Ovary (tissue), 9 donors: Measurements from ENCODE around the gene NMT1. TPM values are rescaled to one million over a fixed set of nuclear protein-coding genes. Genes with fewer than 3 reads are reported as not detected.

ENCODE experiments used
- DNase-seq, 5 donors: peaks; one replicate each; pipeline ENCODE4 v3.0.0-alpha.2; 2019 to 2020
- H3K27ac ChIP-seq, 2 donors: fragments of 200-600 bp; one replicate each; pipeline versions ENCODE4 v1.5.1 to v1.8.0; 2019 to 2022
- H3K27me3 ChIP-seq: fragments of 200-600 bp; one replicate; pipeline ENCODE4 v1.8.0; 2022
- H3K36me3 ChIP-seq: fragments of 200-600 bp; sonication (generic); one replicate; pipeline ENCODE4 v1.5.1; 2019
- H3K4me1 ChIP-seq: one replicate; pipeline ENCODE4 v1.8.1; 2013; ENCODE audit warnings: mild to moderate bottlenecking, moderate library complexity; ENCODE audit not compliant: insufficient read depth
- H3K4me3 ChIP-seq: fragments of 200-600 bp; sonication (generic); one replicate; pipeline ENCODE4 v1.5.1; 2017
- H3K9me3 ChIP-seq, 2 donors: fragments of 200-600 bp in 1 of 2; sonication (generic) in 1 of 2; one replicate each; pipeline versions ENCODE4 v1.5.1 to v1.8.1; 2013 to 2019; ENCODE audit warnings: mild to moderate bottlenecking in 1 of 2, moderate library complexity in 1 of 2
- CTCF ChIP-seq, 3 donors: fragments of 450-650 bp in 2 of 3; fragments of 200-600 bp in 1 of 3; IDR thresholded peaks; one replicate each; pipeline versions ENCODE4 v1.5.1 to v1.8.0; 2016 to 2022; ENCODE audit warnings: antibody characterized with exemption in 3 of 3, mild to moderate bottlenecking in 1 of 3
- EP300 ChIP-seq: sonication (generic); formaldehyde crosslinking; IDR thresholded peaks from one replicate; pipeline ENCODE4 v1.6.1; 2017; ENCODE audit warnings: antibody characterized with exemption
- POLR2A ChIP-seq: fragments of 450-650 bp; IDR thresholded peaks from one replicate; pipeline ENCODE4 v1.6.1; 2017; ENCODE audit warnings: antibody characterized with exemption, mild to moderate bottlenecking, moderate library complexity
- WGBS, 3 donors: extraction: QIAGEN DNeasy Blood & Tissue Kit in 1 of 3; methylation state at CpG; one replicate each; pipeline versions ENCODE4 v1.1.5 to v1.1.7; 2013 to 2017; 5-methylcytosine and 5-hydroxymethylcytosine counted together
- intact Hi-C, 4 donors: fragments of 100-400 bp; cut with DNase I; formaldehyde crosslinking; loops; one replicate each; pipeline versions ENCODE4 v1.11.0 to v1.15.1; 2022 to 2023
- polyA plus RNA-seq, 2 donors: library from polyadenylated mRNA; stranded (reverse); fragments of 200-250 nt in 1 of 2; fragments of 350-450 nt in 1 of 2; fragmentation: Illumina TruSeq in 1 of 2; extraction: RNeasy Lipid Tissue Mini Kit (QIAGEN cat#74804) in 1 of 2; gene quantifications; one replicate each; pipeline ENCODE4 v1.2.3, GENCODE V29; 2013 to 2014
- total RNA-seq, 7 donors: library from RNA; depleted of rRNA in 2 of 7; stranded (reverse); fragments of >200 nt in 2 of 7; fragmentation: NEBNext Ultra II Directional in 3 of 7; extraction: Animal tissue kit (Norgen Biotek cat#: 25700) in 3 of 7; gene quantifications; one replicate each; pipeline versions ENCODE4 v1.1.0 to v1.2.4, GENCODE V29; 2016 to 2023
- donor health status: DM: no; HTN: no; CAD: no; lungs with moderate emphysema.
- donor health status: DM: no; HTN: no; CAD: no.
- donor health status: Bipolar disorder and iron deficiency.
- donor health status: DM: yes; HTN: yes; CAD: no.
- donor health status: DM: no; HTN: no; CAD: no.
- donor health status: DM: yes; HTN: yes; CAD: no.

NMT1 gene
- total and polyA plus RNA-seq, 9 donors, result 23.0 to 91.4 (median 76.2) TPM

- Histone ChIP-seq H3K4me3 (no peak overlapping the region), H3K27me3 (no peaks in the 10 kb centered on the region), H3K36me3 (no peaks in the 10 kb centered on the region), H3K27ac (no peak overlapping the region), H3K4me1 (no peaks in the 10 kb centered on the region), H3K9me3 (no peaks in the 10 kb centered on the region)
- 73 to 84% (median 75%) methylated on average over 4 of the region's 4 CpGs for WGBS, 3 donors
- intact Hi-C loops, result loop anchor here in 2 of 4 donors (5.0 to 10.0 kb wide), 2 partner anchors 58 to 175 kb away; partner anchors contain the start of gene MAP3K14 (in 1 of the 2)
- peak in 1 of 5 donors; percentile 13 for DNase-seq
- TF ChIP-seq POLR2A (no peak), CTCF (IDR thresholded peaks at IDR 0.05) (no peak), EP300 (no peak)
Measured at GRCh38 chr17:45139533-45139920, 78.4 kb downstream of the NMT1 start.

GRCh38 chr17:45143094-45143670 is 82.1 kb downstream of the NMT1 start:
- no peak for TF ChIP-seq CTCF (IDR thresholded peaks at IDR 0.05)
- TF ChIP-seq POLR2A, result no peak
- no peak for TF ChIP-seq EP300
- peak in 2 of 5 donors; percentile 20 to 48 for DNase-seq
- Histone ChIP-seq H3K4me3 (peak overlapping the region; percentile 47), H3K9me3 (no peaks in the 10 kb centered on the region), H3K4me1 (peaks cover 9% of the 10 kb centered on the region), H3K27me3 (no peaks in the 10 kb centered on the region), H3K27ac (peak overlapping the region; percentile 89 to 98), H3K36me3 (no peaks in the 10 kb centered on the region)
- 72 to 76% (median 76%) methylated on average over 13 of the region's 13 CpGs for WGBS, 3 donors
- intact Hi-C loops, result no loop called here

- intact Hi-C loops, result no loop called here
- Histone ChIP-seq H3K4me3 (peak overlapping the region; percentile 47), H3K4me1 (peaks cover 9% of the 10 kb centered on the region), H3K36me3 (no peaks in the 10 kb centered on the region), H3K27me3 (no peaks in the 10 kb centered on the region), H3K9me3 (no peaks in the 10 kb centered on the region), H3K27ac (peak overlapping the region; percentile 89 to 98)
- WGBS, 3 donors, result 1 to 3% (median 3%) methylated on average over 21 of the region's 21 CpGs
- peak in 1 of 3 donors; percentile 8 for TF ChIP-seq CTCF (IDR thresholded peaks at IDR 0.05)
- no peak for TF ChIP-seq EP300
- TF ChIP-seq POLR2A, result peak; percentile 49
- DNase-seq, result peak; percentile 93 to 96 (median 94)
Measured at GRCh38 chr17:45143767-45144198, 82.7 kb downstream of the NMT1 start.

GRCh38 chr17:45144199-45145034 is 83.3 kb downstream of the NMT1 start:
- Histone ChIP-seq H3K4me3 (peak overlapping the region; percentile 47), H3K27ac (peak overlapping the region; percentile 89 to 98), H3K4me1 (peaks cover 9% of the 10 kb centered on the region), H3K36me3 (no peaks in the 10 kb centered on the region), H3K27me3 (no peaks in the 10 kb centered on the region), H3K9me3 (no peaks in the 10 kb centered on the region)
- WGBS, 3 donors, result 7 to 16% (median 11%) methylated on average over 38 to 71 of the region's 71 CpGs
- peak; percentile 77 to 86 (median 84) for DNase-seq
- no peak for TF ChIP-seq EP300
- no peak for TF ChIP-seq POLR2A
- peak in 2 of 3 donors; percentile 3 to 11 for TF ChIP-seq CTCF (IDR thresholded peaks at IDR 0.05)
- intact Hi-C loops, result no loop called here
